AG04449 (cell line): ENCODE data around the gene SEMA3C.

Experiments used
- CTCF ChIA-PET: fragments of 350-600 bp; formaldehyde crosslinking; extraction: SDS; loops from one replicate; lab custom pipeline; 2021; ENCODE audit warnings: antibody characterized with exemption; lab: Yijun Ruan, JAX
- POLR2A ChIA-PET: fragments of 400-600, 350-600 bp; formaldehyde crosslinking; extraction: SDS; loops from one replicate; lab custom pipeline; 2020; ENCODE audit warnings: antibody characterized with exemption, inconsistent platforms; lab: Yijun Ruan, JAX
- DNase-seq: peaks from one replicate; pipeline ENCODE4 v3.0.0-alpha.2; 2010; ENCODE audit warnings: low read depth, low spot score
- H3K4me3 ChIP-seq: 2 replicates; pipeline ENCODE4 v1.5.1; 2011; ENCODE audit warnings: low read depth, mild to moderate bottlenecking, control low read depth, low read length
- TF ChIP-seq, protein P1 (sequence below): IDR thresholded peaks from one replicate; pipeline ENCODE4 v1.5.1; 2011; ENCODE audit warnings: mild to moderate bottlenecking, moderate library complexity, low read length, control low read depth, inconsistent platforms; ENCODE audit not compliant: insufficient read depth; ENCODE audit errors: missing control alignments

SEMA3C gene

GRCh38 chr7:80740778-80741545, 177.9 kb downstream of the SEMA3C start:
- ChIA-PET POLR2A (interaction anchor here (1.1 to 1.4 kb wide), 2 partner anchors 18 to 22 kb away, joined by 3 to 6 read pairs; no protein-coding TSS in a partner anchor), CTCF (interaction anchor here (1.2 to 1.6 kb wide), 4 partner anchors 9 to 729 kb away, joined by 3 to 5 read pairs (median 3); no protein-coding TSS in a partner anchor)
- no peak overlapping the region for H3K4me3 ChIP-seq
- peak; percentile 31 for DNase-seq
- TF ChIP-seq, protein P1, sequence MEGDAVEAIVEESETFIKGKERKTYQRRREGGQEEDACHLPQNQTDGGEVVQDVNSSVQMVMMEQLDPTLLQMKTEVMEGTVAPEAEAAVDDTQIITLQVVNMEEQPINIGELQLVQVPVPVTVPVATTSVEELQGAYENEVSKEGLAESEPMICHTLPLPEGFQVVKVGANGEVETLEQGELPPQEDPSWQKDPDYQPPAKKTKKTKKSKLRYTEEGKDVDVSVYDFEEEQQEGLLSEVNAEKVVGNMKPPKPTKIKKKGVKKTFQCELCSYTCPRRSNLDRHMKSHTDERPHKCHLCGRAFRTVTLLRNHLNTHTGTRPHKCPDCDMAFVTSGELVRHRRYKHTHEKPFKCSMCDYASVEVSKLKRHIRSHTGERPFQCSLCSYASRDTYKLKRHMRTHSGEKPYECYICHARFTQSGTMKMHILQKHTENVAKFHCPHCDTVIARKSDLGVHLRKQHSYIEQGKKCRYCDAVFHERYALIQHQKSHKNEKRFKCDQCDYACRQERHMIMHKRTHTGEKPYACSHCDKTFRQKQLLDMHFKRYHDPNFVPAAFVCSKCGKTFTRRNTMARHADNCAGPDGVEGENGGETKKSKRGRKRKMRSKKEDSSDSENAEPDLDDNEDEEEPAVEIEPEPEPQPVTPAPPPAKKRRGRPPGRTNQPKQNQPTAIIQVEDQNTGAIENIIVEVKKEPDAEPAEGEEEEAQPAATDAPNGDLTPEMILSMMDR: no peak

DNA sequence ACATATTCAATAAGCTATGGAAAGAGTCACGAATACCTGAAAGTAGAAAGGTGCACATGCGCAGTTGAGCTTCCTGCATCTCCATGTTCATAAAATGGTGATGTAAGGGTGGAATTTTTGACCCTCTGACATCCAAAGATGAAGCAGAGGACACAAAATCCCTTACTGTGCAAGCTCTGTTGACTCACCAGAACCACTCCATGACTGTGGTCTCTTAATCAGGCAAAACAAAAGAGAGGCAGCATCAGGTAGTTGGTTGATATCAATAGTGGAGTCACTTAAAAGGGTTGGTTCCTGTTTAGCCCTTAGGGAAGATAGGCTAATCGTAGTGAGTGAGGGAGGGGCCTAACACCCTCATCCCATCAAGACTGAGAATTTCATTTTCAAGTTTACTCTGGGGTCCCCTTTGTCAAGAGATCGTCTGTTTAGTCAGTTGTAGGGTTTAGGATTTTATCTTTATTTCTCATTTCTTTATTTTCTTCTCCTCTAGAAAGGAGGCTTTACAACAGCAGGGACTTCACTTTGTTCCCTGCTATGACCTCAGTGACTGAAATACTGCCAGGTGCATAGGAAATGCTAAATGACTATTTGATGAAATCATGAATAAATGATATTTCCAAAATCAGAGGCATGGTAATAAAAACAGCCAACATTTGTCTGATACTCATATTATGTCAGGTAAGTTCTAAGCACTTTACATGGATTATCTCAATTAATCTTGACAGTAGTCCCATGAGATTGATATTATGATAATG, 182.3 kb downstream of the SEMA3C start:
- TF ChIP-seq, protein P1: no peak
- DNase-seq: no peak
- H3K4me3 ChIP-seq: no peak overlapping the region
- ChIA-PET POLR2A (no interaction called here), CTCF (interaction anchor here (0.9 to 1.3 kb wide), 2 partner anchors 38 to 48 kb away, joined by 3 read pairs; no protein-coding TSS in a partner anchor)

DNA sequence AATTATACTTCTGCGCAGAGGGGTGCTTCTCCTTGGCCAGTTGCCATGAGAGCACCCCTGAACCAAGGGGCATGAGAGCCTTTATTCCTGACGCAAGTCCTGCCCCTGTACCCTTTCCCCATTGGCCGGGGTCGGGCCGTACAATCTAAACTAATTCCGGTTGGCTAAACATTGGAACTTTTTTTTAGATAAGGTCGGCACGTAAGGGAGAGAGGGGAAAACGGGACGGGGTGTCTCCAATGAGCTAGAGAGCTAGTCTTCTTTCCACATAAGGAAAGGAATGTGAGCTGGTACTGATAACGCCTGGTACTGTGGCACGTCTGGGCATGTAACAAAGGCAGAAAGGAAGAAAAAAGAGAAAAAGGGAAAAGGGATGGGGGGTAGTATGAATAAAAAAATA, 183.5 kb downstream of the SEMA3C start:
- TF ChIP-seq, protein P1: no peak
- DNase-seq: no peak
- POLR2A ChIA-PET: no interaction called here
- H3K4me3 ChIP-seq: no peak overlapping the region
- CTCF ChIA-PET: interaction anchor here (0.9 to 1.3 kb wide), 2 partner anchors 37 to 49 kb away, joined by 3 read pairs; no protein-coding TSS in a partner anchor

GRCh38 chr7:80734011-80734410, 184.8 kb downstream of the SEMA3C start:
- ChIA-PET CTCF (no interaction called here), POLR2A (no interaction called here)
- H3K4me3 ChIP-seq: no peak overlapping the region
- no peak for DNase-seq
- TF ChIP-seq, protein P1: no peak

DNA sequence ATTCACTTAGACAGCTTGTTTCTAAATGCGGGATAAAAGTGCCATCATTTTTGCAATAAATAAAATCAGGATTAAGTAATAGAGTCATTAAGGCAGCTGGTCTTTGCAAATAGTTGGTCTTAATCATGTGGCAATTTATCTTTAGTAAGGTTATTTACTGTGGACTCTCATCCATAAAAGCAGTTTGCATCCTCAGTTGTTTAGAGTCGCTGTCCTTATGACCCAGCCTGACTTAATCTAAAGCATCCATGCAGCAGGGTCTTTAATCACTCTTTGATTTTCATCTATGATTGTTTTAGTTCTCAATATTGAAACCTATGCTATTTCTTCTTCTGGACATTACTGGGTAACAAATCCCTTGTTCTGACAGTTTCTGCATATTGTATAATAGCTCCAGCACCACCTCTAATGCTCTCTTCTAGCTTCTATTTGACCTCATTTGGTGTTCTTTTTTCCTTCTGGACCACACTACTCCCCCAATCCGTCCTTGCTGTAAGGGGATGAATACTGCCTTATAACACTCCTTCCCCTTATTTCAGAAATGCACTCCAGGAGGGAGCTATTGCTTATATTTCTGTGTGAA, 185.4 kb downstream of the SEMA3C start:
- ChIA-PET CTCF (no interaction called here), POLR2A (no interaction called here)
- TF ChIP-seq, protein P1: no peak
- no peak for DNase-seq
- no peak overlapping the region for H3K4me3 ChIP-seq
